Colonic mucosa (tissue), 4 donors: Measurements from ENCODE around the gene FRAT1. TPM values are rescaled to one million over a fixed set of nuclear protein-coding genes. Genes with fewer than 3 reads are reported as not detected.

Source experiments
- DNase-seq: peaks from one replicate; pipeline ENCODE4 v3.0.0-alpha.2; 2020
- H3K27ac ChIP-seq: fragments of 200-600 bp; one replicate; pipeline ENCODE4 v1.8.0; 2021
- H3K27me3 ChIP-seq: fragments of 200-600 bp; one replicate; pipeline ENCODE4 v1.8.0; 2021
- H3K36me3 ChIP-seq: fragments of 200-600 bp; one replicate; pipeline ENCODE4 v1.8.0; 2021
- H3K4me1 ChIP-seq: fragments of 200-600 bp; one replicate; pipeline ENCODE4 v1.8.0; 2021; ENCODE audit warnings: mild to moderate bottlenecking
- H3K4me3 ChIP-seq: fragments of 200-600 bp; one replicate; pipeline ENCODE4 v1.8.0; 2021
- H3K9ac ChIP-seq, 2 donors: one replicate each; pipeline ENCODE4 v1.7.0; 2013; ENCODE audit warnings: control low read depth in 2 of 2, low read depth in 2 of 2, low read length in 2 of 2
- H3K9me3 ChIP-seq: fragments of 200-600 bp; one replicate; pipeline ENCODE4 v1.8.0; 2021
- intact Hi-C: fragments of 100-400 bp; cut with DNase I; formaldehyde crosslinking; loops from one replicate; pipeline ENCODE4 v1.14.1; 2022
- total RNA-seq, 2 donors: library from RNA; stranded (reverse); fragmentation: NEBNext Ultra II Directional in 1 of 2; extraction: Animal tissue kit (Norgen Biotek cat#: 25700) in 1 of 2; gene quantifications; one replicate each; pipeline ENCODE4 v1.2.1, GENCODE V29; 2021
- TF ChIP-seq, protein P1 (sequence below): fragments of 200-600 bp; IDR thresholded peaks from one replicate; pipeline ENCODE4 v1.8.0; 2022; ENCODE audit warnings: antibody characterized with exemption, mild to moderate bottlenecking
- donor health status: healthy.
- donor health status: DM: no; HTN: no; CAD: no.
- donor health status: DM: no; HTN: no; CAD: no.

Gene FRAT1
- total RNA-seq, 2 donors from 2014 or later, result 5.0 to 6.1 TPM

DNA sequence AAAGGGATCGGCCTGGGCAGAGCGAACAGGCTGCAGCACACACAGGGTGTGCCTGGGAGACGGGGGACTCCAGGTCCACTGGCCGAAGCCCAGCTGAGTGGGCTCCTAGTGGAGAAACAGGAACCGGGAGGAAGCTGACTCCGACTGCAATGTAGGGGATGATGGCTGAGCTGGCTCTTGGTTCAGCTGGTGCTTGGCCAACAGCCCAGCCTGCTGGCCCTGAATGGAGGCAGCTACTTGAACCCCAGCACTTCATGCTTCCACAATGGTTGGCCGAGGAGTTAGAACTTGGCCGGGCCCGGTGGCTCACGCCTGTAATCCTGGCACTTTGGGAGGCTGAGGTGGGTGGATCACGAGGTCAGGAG, 42.4 kb downstream of the FRAT1 start:
- no peaks in the 10 kb centered on the region for H3K27me3 ChIP-seq
- H3K4me1 ChIP-seq, result no peaks in the 10 kb centered on the region
- peaks cover 6% of the 10 kb centered on the region for H3K36me3 ChIP-seq
- no peak overlapping the region for H3K9ac ChIP-seq
- no peak overlapping the region for H3K27ac ChIP-seq
- no peak for DNase-seq
- no peak overlapping the region for H3K4me3 ChIP-seq
- TF ChIP-seq, protein P1, sequence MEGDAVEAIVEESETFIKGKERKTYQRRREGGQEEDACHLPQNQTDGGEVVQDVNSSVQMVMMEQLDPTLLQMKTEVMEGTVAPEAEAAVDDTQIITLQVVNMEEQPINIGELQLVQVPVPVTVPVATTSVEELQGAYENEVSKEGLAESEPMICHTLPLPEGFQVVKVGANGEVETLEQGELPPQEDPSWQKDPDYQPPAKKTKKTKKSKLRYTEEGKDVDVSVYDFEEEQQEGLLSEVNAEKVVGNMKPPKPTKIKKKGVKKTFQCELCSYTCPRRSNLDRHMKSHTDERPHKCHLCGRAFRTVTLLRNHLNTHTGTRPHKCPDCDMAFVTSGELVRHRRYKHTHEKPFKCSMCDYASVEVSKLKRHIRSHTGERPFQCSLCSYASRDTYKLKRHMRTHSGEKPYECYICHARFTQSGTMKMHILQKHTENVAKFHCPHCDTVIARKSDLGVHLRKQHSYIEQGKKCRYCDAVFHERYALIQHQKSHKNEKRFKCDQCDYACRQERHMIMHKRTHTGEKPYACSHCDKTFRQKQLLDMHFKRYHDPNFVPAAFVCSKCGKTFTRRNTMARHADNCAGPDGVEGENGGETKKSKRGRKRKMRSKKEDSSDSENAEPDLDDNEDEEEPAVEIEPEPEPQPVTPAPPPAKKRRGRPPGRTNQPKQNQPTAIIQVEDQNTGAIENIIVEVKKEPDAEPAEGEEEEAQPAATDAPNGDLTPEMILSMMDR, result no peak
- intact Hi-C loops, result no loop called here
- no peaks in the 10 kb centered on the region for H3K9me3 ChIP-seq

DNA sequence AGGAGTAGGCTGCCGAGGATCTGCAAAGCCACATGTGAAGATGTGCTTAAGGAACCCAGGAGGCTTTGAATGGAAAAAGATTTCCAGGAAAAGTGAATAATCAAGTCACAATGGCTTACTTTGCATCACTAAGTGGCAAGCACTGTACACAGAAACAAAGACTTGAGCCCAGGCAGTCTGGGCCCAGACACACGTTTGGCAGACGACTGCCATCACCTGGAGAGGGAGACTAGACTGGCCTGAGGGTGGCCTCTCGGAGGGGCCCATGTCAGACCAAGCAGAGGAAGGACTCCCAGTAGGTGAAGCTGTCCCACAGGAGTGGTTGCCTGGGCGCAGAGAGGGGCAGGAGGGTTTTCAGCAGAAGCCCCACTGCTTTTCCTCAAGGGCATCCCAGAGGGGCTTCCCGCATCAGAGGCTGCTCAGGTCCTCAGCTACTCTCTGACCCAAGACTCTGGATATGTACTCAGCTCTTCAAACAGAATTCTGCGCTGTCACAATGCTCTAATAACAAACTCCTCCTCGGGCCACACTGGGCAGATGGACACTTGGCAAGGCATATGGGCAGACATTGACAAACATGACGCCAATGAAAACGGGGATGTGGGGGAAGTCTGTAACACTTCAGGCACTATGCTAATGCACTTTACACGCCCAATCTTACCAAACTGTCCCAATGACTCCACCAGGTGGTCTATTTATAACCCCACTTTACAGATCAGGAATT, 43.4 kb downstream of the FRAT1 start:
- no peak for DNase-seq
- H3K9me3 ChIP-seq, result no peaks in the 10 kb centered on the region

DNA sequence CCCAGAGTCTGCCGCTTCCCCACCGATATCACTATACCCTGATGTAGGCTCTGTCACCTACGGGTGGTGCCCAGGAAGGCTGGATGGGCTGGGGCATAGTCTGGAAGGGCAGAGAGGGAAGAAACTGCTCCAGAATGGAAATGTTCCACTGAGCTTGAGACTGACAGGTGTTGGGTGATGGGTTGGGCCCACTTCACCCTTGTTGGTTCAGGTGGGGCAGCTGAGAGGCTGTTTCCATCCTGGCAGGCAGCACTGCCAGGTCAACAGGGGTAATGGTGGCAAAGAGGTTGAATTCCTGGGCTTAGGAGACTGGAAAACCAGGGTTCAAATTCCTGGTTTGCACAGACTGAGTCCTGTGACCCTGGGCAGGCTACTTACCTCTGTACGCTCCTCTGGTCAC, 44.0 kb downstream of the FRAT1 start:
- no peak overlapping the region for H3K9ac ChIP-seq
- no peaks in the 10 kb centered on the region for H3K4me1 ChIP-seq
- no peak overlapping the region for H3K4me3 ChIP-seq
- TF ChIP-seq, protein P1, result no peak
- H3K9me3 ChIP-seq, result no peaks in the 10 kb centered on the region
- H3K27ac ChIP-seq, result no peak overlapping the region
- H3K27me3 ChIP-seq, result no peaks in the 10 kb centered on the region
- peaks cover 6% of the 10 kb centered on the region for H3K36me3 ChIP-seq
- DNase-seq, result no peak
- intact Hi-C loops, result no loop called here

More for the DNA sequence above, 43.4 kb downstream of the FRAT1 start:
- no peaks in the 10 kb centered on the region for H3K4me1 ChIP-seq
- intact Hi-C loops, result no loop called here
- H3K36me3 ChIP-seq, result peaks cover 6% of the 10 kb centered on the region
- TF ChIP-seq, protein P1, result no peak
- H3K4me3 ChIP-seq, result no peak overlapping the region
- no peaks in the 10 kb centered on the region for H3K27me3 ChIP-seq
- no peak overlapping the region for H3K9ac ChIP-seq
- H3K27ac ChIP-seq, result no peak overlapping the region

DNA sequence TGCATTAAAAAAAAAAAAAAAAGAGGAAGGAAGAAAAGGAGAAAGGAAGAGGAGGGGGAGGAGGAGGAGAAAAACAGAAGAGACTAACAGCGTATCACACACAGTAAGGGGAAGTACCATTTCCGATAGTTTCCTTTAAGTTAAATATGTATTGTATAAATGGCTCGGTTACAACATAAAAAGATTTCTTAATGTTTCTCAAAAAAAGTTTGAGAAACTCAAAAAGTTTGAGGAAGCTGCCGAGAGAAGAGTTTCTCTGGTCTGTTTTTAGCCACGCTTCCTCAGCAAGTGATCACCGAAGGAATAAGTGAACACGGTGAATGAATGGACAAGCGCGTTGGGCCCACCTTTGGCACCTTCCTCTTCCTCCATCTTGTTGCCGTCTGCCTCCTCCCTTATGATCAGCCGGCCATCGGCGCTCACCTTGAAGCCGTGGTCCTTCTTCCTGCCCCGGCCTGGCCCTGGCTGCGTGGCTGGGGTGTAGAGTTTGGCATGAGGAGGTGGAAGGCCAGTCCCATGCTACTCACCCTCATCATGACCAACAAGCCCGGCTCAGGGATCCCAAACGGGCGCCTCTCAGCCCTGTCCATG, 46.8 kb downstream of the FRAT1 start:
- Histone ChIP-seq H3K27ac (peak overlapping the region; percentile 47), H3K9me3 (no peaks in the 10 kb centered on the region), H3K9ac (no peak overlapping the region), H3K27me3 (no peaks in the 10 kb centered on the region), H3K4me3 (no peak overlapping the region), H3K36me3 (peaks cover 6% of the 10 kb centered on the region), H3K4me1 (no peaks in the 10 kb centered on the region)
- intact Hi-C loops, result no loop called here
- TF ChIP-seq, protein P1, result no peak
- DNase-seq, result no peak

DNA sequence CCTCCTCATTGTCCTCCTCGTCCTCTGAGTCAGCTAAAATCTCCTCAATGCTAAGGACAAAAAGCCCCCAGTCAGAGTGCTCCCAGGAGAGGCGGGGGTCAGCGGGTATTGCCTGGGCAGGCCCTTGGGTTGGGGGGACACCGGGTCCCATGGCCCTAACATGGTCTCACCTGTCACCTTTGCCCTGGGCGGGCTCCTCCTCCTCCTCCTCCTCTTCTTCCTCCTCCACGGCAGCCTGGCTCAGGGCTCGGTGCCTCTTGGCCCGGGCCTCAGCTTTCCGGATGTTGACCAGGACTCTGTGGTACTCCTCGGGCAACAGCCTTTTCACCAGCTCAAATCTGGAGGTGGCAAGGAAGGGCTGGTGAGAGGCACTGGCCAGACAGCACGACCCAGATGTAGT, 47.5 kb downstream of the FRAT1 start:
- TF ChIP-seq, protein P1, result no peak
- no peak for DNase-seq
- H3K36me3 ChIP-seq, result peaks cover 6% of the 10 kb centered on the region
- no peak overlapping the region for H3K4me3 ChIP-seq
- intact Hi-C loops, result no loop called here
- H3K27me3 ChIP-seq, result no peaks in the 10 kb centered on the region
- no peaks in the 10 kb centered on the region for H3K9me3 ChIP-seq
- H3K27ac ChIP-seq, result peak overlapping the region; percentile 47
- H3K4me1 ChIP-seq, result no peaks in the 10 kb centered on the region
- H3K9ac ChIP-seq, result no peak overlapping the region
